OCI-LY3 (cell line): ENCODE results near the gene RNF112.

Experiments used
- H2AFZ ChIP-seq: fragments of 200-600, 300-600 bp; shearing (Covaris generic); 2 replicates; pipeline ENCODE4 v1.6.0; 2014; ENCODE audit warnings: antibody characterized with exemption, low read depth, low read length
- H3K27ac ChIP-seq: fragments of 200-600, 300-600 bp; sonication (generic); 2 replicates; pipeline ENCODE4 v1.5.1; 2014; ENCODE audit warnings: mild to moderate bottlenecking, low read length, moderate library complexity, mixed read lengths
- H3K27me3 ChIP-seq: fragments of 200-600, 300-600 bp; sonication (generic); 2 replicates; pipeline ENCODE4 v1.6.1; 2014; ENCODE audit warnings: low read depth, low read length, mixed read lengths
- H3K36me3 ChIP-seq: fragments of 200-600, 300-600 bp; sonication (generic); replicated peaks from 2 replicates; pipeline ENCODE3; 2014; ENCODE audit warnings: low read depth, low read length, mixed read lengths
- H3K4me1 ChIP-seq: fragments of 300-600, 200-600 bp; sonication (generic); 2 replicates; pipeline ENCODE4 v1.6.1; 2014; ENCODE audit warnings: low read length, mixed read lengths
- H3K4me2 ChIP-seq: fragments of 200-600, 300-600 bp; sonication (generic); 2 replicates; pipeline ENCODE4 v1.6.1; 2014; ENCODE audit warnings: low read length, mixed read lengths
- H3K4me3 ChIP-seq: fragments of 300-600, 200-600 bp; sonication (generic); 2 replicates; pipeline ENCODE4 v1.5.1; 2014; ENCODE audit warnings: antibody characterized with exemption, mild to moderate bottlenecking, low read length, moderate library complexity
- H3K79me2 ChIP-seq: fragments of 300-600, 200-600 bp; shearing (Covaris generic); 2 replicates; pipeline ENCODE4 v1.6.1; 2014; ENCODE audit warnings: mild to moderate bottlenecking, low read length, mixed read lengths
- H3K9ac ChIP-seq: fragments of 300-600, 200-600 bp; shearing (Covaris generic); 2 replicates; pipeline ENCODE4 v1.6.0; 2014; ENCODE audit warnings: mild to moderate bottlenecking, low read length, moderate library complexity
- H3K9me3 ChIP-seq: fragments of 200-600, 300-600 bp; shearing (Covaris generic); 2 replicates; pipeline ENCODE4 v1.6.1; 2014; ENCODE audit warnings: low read length, mixed read lengths; ENCODE audit not compliant: insufficient read depth
- H4K20me1 ChIP-seq: fragments of 200-600, 300-600 bp; sonication (generic); 2 replicates; pipeline ENCODE4 v1.6.1; 2016; ENCODE audit warnings: low read length, mixed read lengths; ENCODE audit not compliant: insufficient read depth
- CTCF ChIP-seq: fragments of 200-600, 300-600 bp; sonication (generic); IDR thresholded peaks from 2 replicates; pipeline ENCODE4 v1.5.1; 2014; ENCODE audit warnings: antibody characterized with exemption, low read length, low read depth
- EZH2phosphoT487 ChIP-seq: fragments of 200-600 bp; shearing (Covaris generic); IDR thresholded peaks from 2 replicates; pipeline ENCODE4 v1.6.1; 2018; ENCODE audit warnings: antibody characterized with exemption, mixed run types, low read depth

Gene RNF112

DNA sequence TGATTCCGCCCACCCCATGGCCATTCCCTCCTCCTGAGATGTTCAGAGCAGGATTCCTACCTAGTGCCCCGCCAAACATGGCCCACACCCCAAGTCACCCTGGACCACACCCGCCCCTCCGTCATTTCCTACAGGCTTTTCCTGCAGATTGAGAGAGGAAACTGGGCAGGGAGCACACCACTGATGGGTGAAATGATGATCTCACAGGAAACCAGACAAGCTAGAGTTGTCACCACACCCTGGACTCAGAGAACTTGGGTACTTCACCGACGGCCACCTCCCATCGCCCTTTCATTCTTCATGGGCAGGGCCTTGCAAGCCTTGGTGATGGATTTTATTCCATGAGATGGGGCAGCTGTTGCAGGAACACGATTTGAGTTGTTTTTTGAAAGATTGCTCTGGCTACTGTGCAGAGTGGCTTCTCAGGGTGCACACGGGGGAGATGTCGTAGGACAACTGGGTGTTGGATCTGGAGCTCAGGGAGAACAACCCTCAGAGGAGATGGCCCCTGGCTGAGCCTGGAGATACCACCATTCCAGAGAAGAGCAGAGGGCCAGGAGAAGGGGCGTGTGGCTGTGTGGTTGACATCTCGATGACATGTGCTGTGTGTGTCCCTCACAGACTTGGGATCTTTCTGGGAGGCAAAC is 41.1 kb upstream of the RNF112 start:
- Histone ChIP-seq H3K9me3 (no peaks in the 10 kb centered on the region), H3K27me3 (no peaks in the 10 kb centered on the region), H3K27ac (no peak overlapping the region), H3K79me2 (no peaks in the 10 kb centered on the region), H3K9ac (no peak overlapping the region), H2AFZ (no peak overlapping the region), H3K36me3 (no peaks in the 10 kb centered on the region), H4K20me1 (no peaks in the 10 kb centered on the region), H3K4me1 (0 out of 2 replicates have a peak, but pooled peaks cover 2% of the 10 kb centered on the region), H3K4me3 (no peak overlapping the region), H3K4me2 (no peak overlapping the region)
- TF ChIP-seq EZH2phosphoT487 = no peak
- no peak for TF ChIP-seq CTCF

GRCh38 chr17:19370493-19370960 is 40.5 kb upstream of the RNF112 start:
- Histone ChIP-seq H3K9ac (no peak overlapping the region), H3K36me3 (no peaks in the 10 kb centered on the region), H3K79me2 (no peaks in the 10 kb centered on the region), H3K27ac (no peak overlapping the region), H3K9me3 (no peaks in the 10 kb centered on the region), H3K4me2 (no peak overlapping the region), H3K27me3 (no peaks in the 10 kb centered on the region), H3K4me1 (0 out of 2 replicates have a peak, but pooled peaks cover 2% of the 10 kb centered on the region), H3K4me3 (no peak overlapping the region), H4K20me1 (no peaks in the 10 kb centered on the region), H2AFZ (no peak overlapping the region)
- TF ChIP-seq CTCF (no peak), EZH2phosphoT487 (no peak)

DNA sequence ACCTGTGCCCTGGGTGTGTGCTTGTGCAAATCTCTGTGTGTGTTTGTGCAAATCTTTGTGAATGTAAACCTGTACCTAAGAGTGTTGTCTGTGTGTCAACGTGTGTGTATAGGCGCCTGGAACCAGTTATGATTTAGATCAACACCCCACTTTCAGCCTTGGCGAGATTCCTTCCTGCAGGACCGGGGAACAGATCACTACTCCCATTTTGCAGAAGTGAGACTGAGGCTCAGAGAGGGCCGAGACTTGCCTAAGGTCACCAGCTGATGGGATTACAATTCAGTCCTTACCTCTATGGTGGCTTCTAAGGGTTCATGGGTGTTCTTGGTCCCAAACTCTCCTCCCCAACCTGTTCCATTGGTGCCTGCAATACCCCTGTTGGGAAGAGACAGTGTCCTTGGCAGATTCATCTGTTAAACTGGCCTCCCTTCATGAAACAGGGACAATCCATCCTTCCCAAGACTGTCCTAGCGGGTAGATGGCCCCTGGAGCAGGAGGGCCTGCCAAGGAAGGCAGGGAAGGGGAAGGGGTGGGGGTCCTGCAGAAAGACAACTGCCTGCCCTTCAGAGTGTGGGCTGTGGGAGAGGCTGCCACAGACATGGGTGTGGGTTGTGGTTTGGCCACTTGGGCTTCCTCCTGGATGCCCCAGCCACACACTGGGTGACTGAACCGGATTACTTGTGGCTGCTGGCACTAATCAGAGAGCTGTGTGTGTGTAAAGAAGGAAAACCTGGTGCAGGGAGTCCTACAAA is 39.6 kb upstream of the RNF112 start:
- H3K79me2 ChIP-seq = no peaks in the 10 kb centered on the region
- no peaks in the 10 kb centered on the region for H3K27me3 ChIP-seq
- no peak overlapping the region for H3K4me3 ChIP-seq
- no peak overlapping the region for H3K4me2 ChIP-seq
- no peaks in the 10 kb centered on the region for H4K20me1 ChIP-seq
- TF ChIP-seq EZH2phosphoT487 (no peak), CTCF (no peak)
- no peaks in the 10 kb centered on the region for H3K36me3 ChIP-seq
- H3K4me1 ChIP-seq = 0 out of 2 replicates have a peak, but pooled peaks cover 2% of the 10 kb centered on the region
- no peaks in the 10 kb centered on the region for H3K9me3 ChIP-seq
- no peak overlapping the region for H2AFZ ChIP-seq
- no peak overlapping the region for H3K27ac ChIP-seq
- no peak overlapping the region for H3K9ac ChIP-seq

DNA sequence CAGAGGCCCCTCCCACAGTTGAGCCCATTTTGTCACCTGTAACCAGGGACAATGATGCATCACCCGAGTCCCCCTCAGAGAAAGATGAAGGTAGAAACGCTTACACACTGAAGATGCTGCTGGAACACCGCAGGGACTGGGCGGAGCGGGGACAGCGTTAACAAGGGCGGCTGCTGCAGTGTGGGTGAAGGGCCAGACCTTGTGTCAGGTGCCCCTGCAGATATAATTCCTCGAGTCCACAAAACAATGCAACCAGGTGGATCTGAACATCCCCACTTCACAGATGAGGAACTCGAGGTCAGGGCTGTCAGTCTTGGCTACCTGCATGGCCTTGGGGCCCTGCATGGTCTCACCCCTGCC is 39.0 kb upstream of the RNF112 start:
- Histone ChIP-seq H3K79me2 (no peaks in the 10 kb centered on the region), H2AFZ (no peak overlapping the region)

More for the DNA sequence above, 39.0 kb upstream of the RNF112 start:
- H3K9me3 ChIP-seq = no peaks in the 10 kb centered on the region
- H3K4me3 ChIP-seq = no peak overlapping the region
- H3K4me1 ChIP-seq = 0 out of 2 replicates have a peak, but pooled peaks cover 2% of the 10 kb centered on the region
- no peaks in the 10 kb centered on the region for H3K36me3 ChIP-seq
- no peak overlapping the region for H3K27ac ChIP-seq
- no peak overlapping the region for H3K9ac ChIP-seq
- no peaks in the 10 kb centered on the region for H3K27me3 ChIP-seq
- H4K20me1 ChIP-seq = no peaks in the 10 kb centered on the region
- H3K4me2 ChIP-seq = no peak overlapping the region
- no peak for TF ChIP-seq CTCF
- TF ChIP-seq EZH2phosphoT487 = no peak
